Naive thymus-derived CD4-positive, alpha-beta T cell (primary cell): ENCODE measurements around the gene FIG4. TPM values are rescaled to one million over a fixed set of nuclear protein-coding genes. Genes with fewer than 3 reads are reported as not detected.

Experiments used
- ATAC-seq: fragments of 150-1000 bp; cut with Tn5 transposase; 2 replicates; pipeline ENCODE4 v1.10.0; 2021; ENCODE audit warnings: mild to moderate bottlenecking, moderate library complexity
- CTCF ChIA-PET: fragments of 350-600 bp; sonication (Branson Sonifier 250); formaldehyde crosslinking; loops from one replicate; lab custom pipeline; 2021; ENCODE audit warnings: antibody characterized with exemption; lab: Charles Lee
- POLR2A ChIA-PET: fragments of 350-600 bp; sonication (Branson Sonifier 250); formaldehyde crosslinking; loops from one replicate; lab custom pipeline; 2021; ENCODE audit warnings: antibody characterized with exemption, inconsistent platforms; lab: Charles Lee
- DNase-seq, 9 donors: peaks; one replicate each; pipeline versions ENCODE4 v3.0.0 to v3.0.0-alpha.2; 2020 to 2022; ENCODE audit warnings: mixed read lengths in 1 of 9
- H3K27ac ChIP-seq: one replicate; pipeline ENCODE4 v1.7.0; 2013; ENCODE audit warnings: mild to moderate bottlenecking, low read depth, low read length, moderate library complexity
- H3K27me3 ChIP-seq, 2 donors: one replicate each; pipeline ENCODE4 v1.7.0; 2013; ENCODE audit warnings: low read length in 2 of 2, mild to moderate bottlenecking in 2 of 2, moderate library complexity in 2 of 2; ENCODE audit not compliant: control insufficient read depth in 2 of 2, insufficient read depth in 2 of 2
- H3K36me3 ChIP-seq, 3 experiments: 1 replicate in 2 of 3; 2 replicates in 1 of 3; pipeline ENCODE4 v1.7.0; 2013; ENCODE audit warnings: low read length in 3 of 3, mild to moderate bottlenecking in 3 of 3, moderate library complexity in 1 of 3; ENCODE audit not compliant: insufficient read depth in 3 of 3, control insufficient read depth in 2 of 3
- H3K4me1 ChIP-seq, 2 donors: one replicate each; pipeline ENCODE4 v1.7.0; 2013; ENCODE audit warnings: low read length in 2 of 2, mild to moderate bottlenecking in 2 of 2, moderate library complexity in 1 of 2; ENCODE audit not compliant: control insufficient read depth in 2 of 2, insufficient read depth in 2 of 2
- H3K4me3 ChIP-seq: 2 replicates; pipeline ENCODE4 v1.7.0; 2013; ENCODE audit warnings: mild to moderate bottlenecking, low read length
- H3K9me3 ChIP-seq, 3 experiments: 1 replicate in 2 of 3; 2 replicates in 1 of 3; pipeline ENCODE4 v1.7.0; 2013; ENCODE audit warnings: low read length in 3 of 3; ENCODE audit not compliant: control insufficient read depth in 2 of 3
- H3K27ac Mint-ChIP-seq, 9 donors: one replicate each; pipeline ENCODE4 v1.8.0; 2020 to 2022; ENCODE audit warnings: mixed read lengths in 9 of 9, mild to moderate bottlenecking in 8 of 9, moderate library complexity in 5 of 9, inconsistent platforms in 2 of 9
- H3K27me3 Mint-ChIP-seq, 5 donors: one replicate each; pipeline ENCODE4 v1.8.0; 2021 to 2022; ENCODE audit warnings: mixed read lengths in 5 of 5, mild to moderate bottlenecking in 1 of 5
- H3K36me3 Mint-ChIP-seq, 5 donors: one replicate each; pipeline ENCODE4 v1.8.0; 2020 to 2022; ENCODE audit warnings: mixed read lengths in 5 of 5, mild to moderate bottlenecking in 3 of 5, inconsistent platforms in 1 of 5
- H3K4me1 Mint-ChIP-seq, 7 donors: one replicate each; pipeline ENCODE4 v1.8.0; 2020 to 2022; ENCODE audit warnings: mixed read lengths in 7 of 7, mild to moderate bottlenecking in 3 of 7, inconsistent platforms in 1 of 7
- H3K4me3 Mint-ChIP-seq, 10 donors: one replicate each; pipeline ENCODE4 v1.8.0; 2020 to 2022; ENCODE audit warnings: mild to moderate bottlenecking in 10 of 10, mixed read lengths in 10 of 10, moderate library complexity in 6 of 10, inconsistent platforms in 2 of 10
- H3K9me3 Mint-ChIP-seq, 11 donors: one replicate each; pipeline ENCODE4 v1.8.0; 2020 to 2022; ENCODE audit warnings: mixed read lengths in 11 of 11, mild to moderate bottlenecking in 4 of 11, inconsistent platforms in 1 of 11, moderate library complexity in 1 of 11
- intact Hi-C, 2 donors: fragments of 100-400 bp; cut with micrococcal nuclease; formaldehyde crosslinking; loops; one replicate each; pipeline ENCODE4 v1.15.1; 2023
- polyA plus RNA-seq, 2 donors: library from polyadenylated mRNA; unstranded; fragments of 300-500 nt; fragmentation: Illumina TruSeq; gene quantifications; one replicate each; pipeline ENCODE4 v1.2.3, GENCODE V29; 2021
- total RNA-seq, 6 experiments: library from RNA in 5 of 6; stranded (reverse) in 5 of 6; gene quantifications; 1 replicate in 5 of 6; 2 replicates in 1 of 6; pipeline ENCODE4 v1.2.3 and lab custom pipeline; 2021 to 2026

FIG4 gene
- total and polyA plus RNA-seq, 7 experiments from 2014 or later: 6.8 to 16.5 (median 13.4) TPM

GRCh38 chr6:109669811-109670210 is 21.3 kb upstream of the FIG4 start:
- intact Hi-C loops: no loop called here
- ATAC-seq: no peak

GRCh38 chr6:109671733-109672132 is 19.4 kb upstream of the FIG4 start:
- Histone ChIP-seq H3K27ac (no peak overlapping the region), H3K9me3 (no peaks in the 10 kb centered on the region), H3K4me1 (no peaks in the 10 kb centered on the region), H3K4me3 (no peak overlapping the region), H3K27me3 (no peaks in the 10 kb centered on the region), H3K36me3 (peaks cover 0 to 7% (median 0%) of the 10 kb centered on the region in 3 experiments)
- ATAC-seq (no peak), DNase-seq (no peak)
- ChIA-PET CTCF (no interaction called here), POLR2A (no interaction called here)
- no peak overlapping the region for H3K4me3 Mint-ChIP-seq
- H3K9me3 Mint-ChIP-seq: peaks cover 0 to 4% (median 0%) of the 10 kb centered on the region in 11 donors
- intact Hi-C loops: no loop called here
- no peaks in the 10 kb centered on the region for H3K4me1 Mint-ChIP-seq
- no peak overlapping the region for H3K27ac Mint-ChIP-seq
- H3K36me3 Mint-ChIP-seq: peaks cover 3 to 43% (median 28%) of the 10 kb centered on the region in 5 donors
- H3K27me3 Mint-ChIP-seq: no peaks in the 10 kb centered on the region

More at GRCh38 chr6:109669811-109670210, 21.3 kb upstream of the FIG4 start:
- ChIA-PET POLR2A (no interaction called here), CTCF (no interaction called here)
- Mint-ChIP-seq H3K36me3 (peaks cover 1 to 39% (median 28%) of the 10 kb centered on the region in 5 donors), H3K4me3 (no peak overlapping the region), H3K4me1 (no peaks in the 10 kb centered on the region), H3K27me3 (no peaks in the 10 kb centered on the region), H3K27ac (no peak overlapping the region), H3K9me3 (no peaks in the 10 kb centered on the region)
- H3K27ac ChIP-seq: no peak overlapping the region
- no peaks in the 10 kb centered on the region for H3K27me3 ChIP-seq
- H3K9me3 ChIP-seq: no peaks in the 10 kb centered on the region
- DNase-seq: no peak
- H3K4me1 ChIP-seq: no peaks in the 10 kb centered on the region
- no peak overlapping the region for H3K4me3 ChIP-seq
- peaks cover 0 to 7% (median 0%) of the 10 kb centered on the region in 3 experiments for H3K36me3 ChIP-seq

- no peak overlapping the region for H3K27ac Mint-ChIP-seq
- no peak overlapping the region for H3K4me3 Mint-ChIP-seq
- peaks cover 0 to 5% (median 0%) of the 10 kb centered on the region in 11 donors for H3K9me3 Mint-ChIP-seq
- H3K27me3 Mint-ChIP-seq: no peaks in the 10 kb centered on the region
- ChIA-PET POLR2A (no interaction called here), CTCF (no interaction called here)
- Histone ChIP-seq H3K4me1 (no peaks in the 10 kb centered on the region), H3K9me3 (no peaks in the 10 kb centered on the region), H3K27me3 (no peaks in the 10 kb centered on the region), H3K36me3 (peaks cover 0 to 7% (median 0%) of the 10 kb centered on the region in 3 experiments), H3K27ac (no peak overlapping the region), H3K4me3 (no peak overlapping the region)
- intact Hi-C loops: no loop called here
- ATAC-seq (no peak), DNase-seq (no peak)
- no peaks in the 10 kb centered on the region for H3K4me1 Mint-ChIP-seq
- H3K36me3 Mint-ChIP-seq: peaks cover 4 to 46% (median 28%) of the 10 kb centered on the region in 5 donors
Measured at GRCh38 chr6:109672175-109672574, 18.9 kb upstream of the FIG4 start.

GRCh38 chr6:109672839-109673238 is 18.3 kb upstream of the FIG4 start:
- H3K36me3 ChIP-seq: peaks cover 0 to 7% (median 0%) of the 10 kb centered on the region in 3 experiments
- no peaks in the 10 kb centered on the region for H3K27me3 ChIP-seq
- Mint-ChIP-seq H3K4me1 (no peaks in the 10 kb centered on the region), H3K36me3 (peaks cover 4 to 46% (median 28%) of the 10 kb centered on the region in 5 donors), H3K4me3 (no peak overlapping the region), H3K27me3 (no peaks in the 10 kb centered on the region), H3K9me3 (peaks cover 0 to 5% (median 0%) of the 10 kb centered on the region in 11 donors), H3K27ac (no peak overlapping the region)
- DNase-seq (no peak), ATAC-seq (no peak)
- POLR2A ChIA-PET: no interaction called here
- H3K27ac ChIP-seq: no peak overlapping the region
- CTCF ChIA-PET: no interaction called here
- no peaks in the 10 kb centered on the region for H3K4me1 ChIP-seq
- intact Hi-C loops: no loop called here
- no peak overlapping the region for H3K4me3 ChIP-seq
- no peaks in the 10 kb centered on the region for H3K9me3 ChIP-seq

- ChIA-PET CTCF (no interaction called here), POLR2A (no interaction called here)
- Histone ChIP-seq H3K9me3 (no peaks in the 10 kb centered on the region), H3K4me1 (no peaks in the 10 kb centered on the region), H3K27me3 (no peaks in the 10 kb centered on the region), H3K4me3 (no peak overlapping the region), H3K27ac (no peak overlapping the region), H3K36me3 (no peaks in the 10 kb centered on the region)
- no peak for DNase-seq
- intact Hi-C loops: loop anchor here in 1 of 2 donors (5.0 kb wide), 1 partner anchor 486 kb away; no protein-coding TSS in a partner anchor
- no peak for ATAC-seq
- H3K4me3 Mint-ChIP-seq: no peak overlapping the region
- H3K27me3 Mint-ChIP-seq: no peaks in the 10 kb centered on the region
- no peak overlapping the region for H3K27ac Mint-ChIP-seq
- peaks cover 0 to 29% (median 11%) of the 10 kb centered on the region in 5 donors for H3K36me3 Mint-ChIP-seq
- H3K9me3 Mint-ChIP-seq: peaks cover 0 to 13% (median 0%) of the 10 kb centered on the region in 11 donors
- H3K4me1 Mint-ChIP-seq: peaks cover 0 to 21% (median 6%) of the 10 kb centered on the region in 7 donors
Measured at GRCh38 chr6:109676724-109677123, 14.4 kb upstream of the FIG4 start.

- H3K27ac Mint-ChIP-seq: no peak overlapping the region
- ChIA-PET POLR2A (no interaction called here), CTCF (no interaction called here)
- peaks cover 0 to 24% (median 10%) of the 10 kb centered on the region in 7 donors for H3K4me1 Mint-ChIP-seq
- intact Hi-C loops: loop anchor here in 1 of 2 donors (5.0 kb wide), 1 partner anchor 484 kb away; no protein-coding TSS in a partner anchor
- Histone ChIP-seq H3K4me3 (no peak overlapping the region), H3K4me1 (no peaks in the 10 kb centered on the region), H3K27me3 (no peaks in the 10 kb centered on the region), H3K27ac (no peak overlapping the region), H3K9me3 (no peaks in the 10 kb centered on the region), H3K36me3 (no peaks in the 10 kb centered on the region)
- ATAC-seq (no peak), DNase-seq (no peak)
- H3K4me3 Mint-ChIP-seq: no peak overlapping the region
- H3K27me3 Mint-ChIP-seq: no peaks in the 10 kb centered on the region
- peaks cover 0 to 31% (median 13%) of the 10 kb centered on the region in 5 donors for H3K36me3 Mint-ChIP-seq
- peaks cover 0 to 14% (median 0%) of the 10 kb centered on the region in 11 donors for H3K9me3 Mint-ChIP-seq
Measured at GRCh38 chr6:109678240-109678639, 12.9 kb upstream of the FIG4 start.
